Measurements from ENCODE around the gene RPS19. TPM values are rescaled to one million over a fixed set of nuclear protein-coding genes. Genes with fewer than 3 reads are reported as not detected.

RPS19 gene
- total RNA-seq, 1 donor from 2014 or later, result 1,736 TPM

DNA sequence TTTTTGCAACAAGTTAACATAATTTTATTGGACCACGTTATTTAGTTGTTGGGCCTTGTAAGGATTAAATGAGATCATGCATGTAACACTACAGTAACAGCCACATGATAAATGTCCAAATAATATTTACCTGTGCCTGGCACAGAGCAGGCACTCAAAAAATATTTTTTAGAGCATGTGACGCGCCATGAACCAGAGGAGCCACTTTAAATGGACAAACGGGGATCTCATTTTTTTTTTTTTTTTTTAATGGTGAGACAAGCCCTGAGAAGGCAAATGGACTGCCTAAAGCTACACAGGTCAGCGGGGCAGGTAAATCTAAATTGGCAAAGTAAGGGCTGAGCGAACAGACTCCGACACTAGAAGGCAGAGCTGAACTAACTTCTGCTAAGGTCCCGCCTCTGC is 840 bp upstream of the RPS19 start:
- H3K27me3 ChIP-seq (ENCODE audit: low read depth), result no peaks in the 10 kb centered on the region

DNA sequence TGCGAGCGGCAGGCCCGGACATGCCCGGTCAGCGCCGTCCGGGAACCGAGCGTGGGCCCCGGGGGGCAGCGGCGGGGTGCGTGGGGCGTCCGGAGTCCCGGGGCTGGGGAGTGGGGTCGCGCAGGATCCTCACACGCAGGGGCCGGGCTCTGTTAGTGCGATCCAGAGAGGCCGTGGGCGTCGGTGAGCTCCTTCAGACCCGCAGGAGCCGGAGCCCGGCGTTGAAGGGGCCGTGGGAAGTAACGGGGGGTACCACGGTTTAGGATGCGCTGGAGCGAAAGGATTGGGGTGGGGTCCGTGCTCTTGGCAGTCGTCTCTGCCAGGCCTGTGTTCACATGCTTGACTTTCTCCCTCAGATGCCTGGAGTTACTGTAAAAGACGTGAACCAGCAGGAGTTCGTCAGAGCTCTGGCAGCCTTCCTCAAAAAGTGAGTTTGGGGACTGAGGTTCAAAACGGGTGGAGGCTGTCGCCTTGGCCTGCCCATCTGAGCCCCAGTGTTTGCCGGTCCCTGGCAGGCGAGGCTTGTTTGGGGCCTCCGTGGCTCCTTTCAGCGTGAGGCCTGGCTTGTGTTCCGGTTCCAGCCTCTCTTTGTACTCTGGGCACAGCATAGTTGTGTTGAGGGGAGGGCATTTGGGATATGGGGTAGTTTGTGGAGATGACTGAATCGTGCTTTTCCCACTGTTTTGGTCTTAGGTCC is 512 bp downstream of the RPS19 start:
- no peaks in the 10 kb centered on the region for H3K27me3 ChIP-seq (ENCODE audit: low read depth)
- no peaks in the 10 kb centered on the region for H3K9me3 ChIP-seq
- TF ChIP-seq, protein P1, sequence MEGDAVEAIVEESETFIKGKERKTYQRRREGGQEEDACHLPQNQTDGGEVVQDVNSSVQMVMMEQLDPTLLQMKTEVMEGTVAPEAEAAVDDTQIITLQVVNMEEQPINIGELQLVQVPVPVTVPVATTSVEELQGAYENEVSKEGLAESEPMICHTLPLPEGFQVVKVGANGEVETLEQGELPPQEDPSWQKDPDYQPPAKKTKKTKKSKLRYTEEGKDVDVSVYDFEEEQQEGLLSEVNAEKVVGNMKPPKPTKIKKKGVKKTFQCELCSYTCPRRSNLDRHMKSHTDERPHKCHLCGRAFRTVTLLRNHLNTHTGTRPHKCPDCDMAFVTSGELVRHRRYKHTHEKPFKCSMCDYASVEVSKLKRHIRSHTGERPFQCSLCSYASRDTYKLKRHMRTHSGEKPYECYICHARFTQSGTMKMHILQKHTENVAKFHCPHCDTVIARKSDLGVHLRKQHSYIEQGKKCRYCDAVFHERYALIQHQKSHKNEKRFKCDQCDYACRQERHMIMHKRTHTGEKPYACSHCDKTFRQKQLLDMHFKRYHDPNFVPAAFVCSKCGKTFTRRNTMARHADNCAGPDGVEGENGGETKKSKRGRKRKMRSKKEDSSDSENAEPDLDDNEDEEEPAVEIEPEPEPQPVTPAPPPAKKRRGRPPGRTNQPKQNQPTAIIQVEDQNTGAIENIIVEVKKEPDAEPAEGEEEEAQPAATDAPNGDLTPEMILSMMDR (IDR thresholded peaks at IDR 0.05), result no peak
- H3K36me3 ChIP-seq, result peaks cover 49% of the 10 kb centered on the region
- H3K4me3 ChIP-seq, result peak overlapping the region; percentile 90
- peaks cover 54% of the 10 kb centered on the region for H3K4me1 ChIP-seq
- peak overlapping the region; percentile 90 for H3K27ac ChIP-seq
- intact Hi-C loops (cut with DNase I), result no loop called here
- DNase-seq (peak; percentile 69), ATAC-seq (no peak)

More for the DNA sequence above, 840 bp upstream of the RPS19 start:
- H3K36me3 ChIP-seq, result peaks cover 36% of the 10 kb centered on the region
- DNase-seq (no peak), ATAC-seq (peak in 1 of 2 donors; percentile 0)
- peaks cover 42% of the 10 kb centered on the region for H3K4me1 ChIP-seq
- TF ChIP-seq, protein P1 (IDR thresholded peaks at IDR 0.05), result no peak
- intact Hi-C loops (cut with DNase I), result no loop called here
- peak overlapping the region; percentile 90 for H3K27ac ChIP-seq
- H3K9me3 ChIP-seq, result no peaks in the 10 kb centered on the region
- peak overlapping the region; percentile 90 for H3K4me3 ChIP-seq

DNA sequence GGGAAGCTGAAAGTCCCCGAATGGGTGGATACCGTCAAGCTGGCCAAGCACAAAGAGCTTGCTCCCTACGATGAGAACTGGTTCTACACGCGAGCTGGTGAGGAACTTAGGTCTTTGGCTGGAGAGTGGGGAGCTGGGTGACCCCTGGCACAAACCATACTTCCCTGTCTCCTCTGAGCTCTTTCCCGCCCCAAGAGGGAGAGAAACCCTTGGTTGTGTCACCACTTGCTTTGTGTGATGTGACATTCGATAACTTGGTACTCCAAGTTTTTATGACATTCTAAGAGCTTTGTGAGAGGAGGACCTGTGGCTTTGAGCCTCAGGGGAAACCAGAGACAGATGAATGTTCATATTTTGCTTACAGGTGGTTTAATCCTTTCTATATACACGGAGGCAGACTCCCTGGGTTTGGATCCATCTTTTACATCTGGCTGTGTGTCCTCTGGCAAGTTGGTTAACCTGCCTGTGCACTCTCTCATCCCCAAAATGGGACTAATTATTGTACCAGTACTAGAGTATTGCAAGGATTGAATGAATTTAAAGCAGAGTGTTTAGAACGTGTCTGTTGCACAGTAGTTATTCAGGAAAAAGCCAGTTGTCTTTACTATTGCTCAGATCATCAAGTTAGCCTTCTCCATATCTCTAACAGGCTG is 1.2 kb downstream of the RPS19 start:
- Histone ChIP-seq H3K27ac (peak overlapping the region; percentile 90), H3K36me3 (peaks cover 56% of the 10 kb centered on the region), H3K27me3 (ENCODE audit: low read depth) (no peaks in the 10 kb centered on the region), H3K4me1 (peaks cover 58% of the 10 kb centered on the region), H3K9me3 (no peaks in the 10 kb centered on the region), H3K4me3 (peak overlapping the region; percentile 90)
- DNase-seq (no peak), ATAC-seq (no peak)
- intact Hi-C loops (cut with DNase I), result no loop called here
- TF ChIP-seq, protein P1 (IDR thresholded peaks at IDR 0.05), result no peak

DNA sequence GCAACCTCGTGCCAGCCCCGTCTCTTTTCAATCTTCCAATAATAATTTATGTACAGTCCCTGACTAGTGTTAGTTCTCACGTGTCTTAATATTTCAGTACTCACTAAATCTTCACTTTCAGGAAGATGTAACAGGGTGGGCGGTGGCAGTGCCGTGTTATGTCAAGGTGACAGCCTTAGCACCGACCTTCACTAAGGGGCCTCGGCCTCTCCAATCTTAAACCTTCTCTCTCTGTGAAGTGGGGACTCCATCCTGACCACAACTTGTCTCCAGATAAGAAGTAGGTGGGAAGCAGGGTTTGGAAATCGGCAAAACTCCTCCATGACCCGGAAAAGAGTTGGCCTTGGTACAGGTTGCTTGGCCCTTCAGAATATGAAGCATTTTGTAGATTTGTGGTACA is 1.8 kb downstream of the RPS19 start:
- TF ChIP-seq, protein P1 (IDR thresholded peaks at IDR 0.05), result no peak
- Histone ChIP-seq H3K27me3 (ENCODE audit: low read depth) (no peaks in the 10 kb centered on the region), H3K36me3 (peaks cover 62% of the 10 kb centered on the region), H3K27ac (no peak overlapping the region), H3K9me3 (no peaks in the 10 kb centered on the region), H3K4me1 (peaks cover 64% of the 10 kb centered on the region), H3K4me3 (peak overlapping the region; percentile 90)
- ATAC-seq (no peak), DNase-seq (no peak)
- intact Hi-C loops (cut with DNase I), result no loop called here

DNA sequence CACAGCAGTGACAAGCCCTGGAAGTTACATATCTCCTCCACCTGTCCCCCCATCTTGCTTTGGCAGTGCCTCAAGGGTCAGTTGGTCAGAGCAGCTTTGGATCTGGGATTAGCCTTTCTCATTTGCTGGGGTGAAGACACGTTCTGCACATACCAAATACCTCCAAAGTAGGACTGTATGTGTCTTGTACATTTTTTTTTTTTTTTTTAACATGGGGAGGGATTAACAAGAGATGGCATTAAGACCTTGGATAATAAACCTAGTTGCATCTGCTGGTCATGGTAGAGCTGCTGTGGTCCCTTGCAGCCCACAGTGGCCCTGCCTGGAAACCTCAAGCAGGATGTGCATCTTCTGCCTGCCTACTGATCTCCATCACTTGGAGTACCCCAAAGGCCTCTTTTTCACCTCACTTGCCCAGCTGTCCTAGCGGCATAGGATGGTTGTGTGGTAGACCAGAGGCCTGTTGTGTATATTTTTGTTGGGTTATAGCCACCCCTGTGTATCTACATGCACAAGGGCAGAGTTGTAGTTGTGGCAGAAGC is 2.5 kb downstream of the RPS19 start:
- no peaks in the 10 kb centered on the region for H3K27me3 ChIP-seq (ENCODE audit: low read depth)
- DNase-seq, result no peak
- H3K9me3 ChIP-seq, result no peaks in the 10 kb centered on the region
- TF ChIP-seq, protein P1 (IDR thresholded peaks at IDR 0.05), result no peak
- H3K27ac ChIP-seq, result no peak overlapping the region
- H3K4me3 ChIP-seq, result no peak overlapping the region
- intact Hi-C loops (cut with DNase I), result no loop called here
- peaks cover 67% of the 10 kb centered on the region for H3K36me3 ChIP-seq
- no peak for ATAC-seq
- peaks cover 71% of the 10 kb centered on the region for H3K4me1 ChIP-seq
